ENCODE results near the gene ACSL5.
"Not testable (repeated sequence)": the region's sequence is repeated elsewhere in the genome, so short reads cannot be mapped to it uniquely, and the experiment has no call there.

ACSL5 gene

DNA sequence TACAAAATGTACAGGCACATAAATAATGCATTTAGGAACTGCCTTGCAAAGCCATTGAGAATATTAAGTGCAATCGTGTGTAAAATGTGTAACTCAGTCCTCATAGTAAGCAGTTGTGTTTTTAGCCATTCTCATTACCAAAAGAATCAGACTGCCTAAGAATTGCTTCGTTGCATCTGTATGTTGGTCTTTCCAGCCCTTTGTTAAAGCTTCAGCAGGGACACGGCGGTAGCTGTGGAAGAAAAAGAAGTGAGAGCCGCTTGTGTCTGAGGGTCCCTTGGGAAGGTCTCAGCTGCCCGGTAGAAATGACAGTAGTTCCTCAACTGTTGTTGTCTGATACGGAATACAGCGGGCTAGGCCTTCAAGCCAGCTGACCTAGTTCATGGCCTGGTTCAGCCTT lies 22.8 kb upstream of the ACSL5 start:
- no peak for DNase-seq

DNA sequence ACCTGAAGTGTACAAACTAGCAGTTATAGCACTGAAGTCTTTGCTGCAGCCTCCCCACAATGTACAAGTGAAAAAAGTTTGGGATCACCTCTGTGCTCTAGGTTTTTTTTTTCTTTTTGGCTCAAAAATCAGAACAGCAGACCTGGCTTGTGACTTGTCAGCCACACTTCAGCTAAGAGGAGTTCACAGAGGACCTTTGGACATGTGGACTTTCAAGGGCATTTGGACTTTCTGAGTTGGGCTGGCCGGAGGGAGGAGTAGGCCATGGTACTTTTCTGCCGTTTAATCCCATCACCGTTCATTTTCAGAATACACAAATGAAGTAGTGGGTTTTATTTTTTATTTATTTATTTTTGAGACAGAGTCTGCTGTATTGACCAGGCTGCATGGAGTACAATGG lies 21.9 kb upstream of the ACSL5 start:
- DNase-seq, result no peak

DNA sequence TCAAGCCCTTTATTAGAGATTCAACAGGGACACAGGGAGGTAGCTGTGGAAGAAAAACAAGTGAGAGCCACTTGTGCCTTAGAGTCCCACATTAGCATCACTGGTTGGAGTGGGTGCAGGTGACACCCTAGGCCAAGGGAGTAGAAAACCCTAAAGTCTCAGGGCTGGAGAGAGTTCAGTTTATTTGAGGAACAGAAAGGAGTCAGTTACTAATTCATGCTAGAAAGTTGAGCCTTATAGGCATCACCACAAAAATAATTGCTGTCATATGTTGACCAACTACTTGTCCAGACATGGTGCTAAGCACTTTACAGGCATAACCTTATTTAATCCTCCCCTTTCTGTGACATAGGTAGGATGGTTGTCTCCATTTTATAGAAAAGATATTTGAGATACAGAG lies 20.9 kb upstream of the ACSL5 start:
- DNase-seq, result no peak

DNA sequence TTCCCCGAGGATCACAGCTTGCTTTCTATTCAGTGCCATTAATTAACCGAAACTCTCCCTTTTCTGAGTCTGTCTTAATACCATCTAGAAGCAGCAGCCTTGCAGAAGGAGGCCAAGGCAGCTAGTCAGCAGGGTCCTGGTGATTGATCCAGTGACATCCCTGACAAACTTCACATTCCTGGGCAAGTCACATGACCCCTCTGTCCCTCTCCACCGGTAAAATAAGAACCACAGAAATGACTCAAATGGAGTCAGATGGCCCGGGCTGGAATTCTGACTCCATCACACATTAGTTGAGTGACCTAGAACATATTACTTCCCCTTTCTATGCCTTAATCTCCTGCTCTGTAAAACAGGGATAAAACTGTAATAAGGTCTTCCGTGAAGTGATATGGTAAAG lies 17.2 kb upstream of the ACSL5 start:
- DNase-seq, result no peak

DNA sequence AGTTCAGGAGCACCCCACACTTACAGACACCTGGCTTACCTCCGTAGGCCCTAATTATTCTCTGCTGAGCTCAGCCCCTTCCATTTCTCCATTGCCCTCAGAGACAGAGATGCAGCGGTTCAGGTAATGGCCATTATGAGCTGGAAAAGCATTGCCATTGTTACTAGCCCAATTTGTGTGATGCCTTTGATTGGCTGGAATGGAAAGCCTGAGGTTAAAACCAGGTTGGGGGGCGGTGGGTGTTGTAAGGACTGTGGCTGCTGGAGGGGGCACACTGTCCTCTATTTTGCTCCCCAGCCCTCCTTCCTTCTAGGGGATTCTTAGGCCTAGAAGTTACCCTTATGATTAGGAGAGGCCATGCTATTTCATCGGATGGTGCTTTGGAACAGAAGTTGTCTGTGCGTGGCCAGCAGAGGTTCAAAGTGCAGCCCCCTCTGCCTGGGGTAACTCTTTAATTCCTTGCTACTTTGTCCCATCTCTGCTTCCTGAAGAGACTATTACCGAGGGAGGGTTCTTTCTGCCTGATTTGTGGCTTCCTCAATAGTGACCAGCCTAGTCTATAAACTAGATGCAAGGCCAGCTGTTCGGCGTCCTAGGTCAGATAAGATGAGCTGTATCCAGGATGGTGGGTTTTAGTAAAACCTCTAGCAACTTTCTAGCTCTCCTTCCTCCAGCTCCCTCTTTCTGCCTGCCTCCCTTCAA lies 14.2 kb upstream of the ACSL5 start:
- no peak for DNase-seq

DNA sequence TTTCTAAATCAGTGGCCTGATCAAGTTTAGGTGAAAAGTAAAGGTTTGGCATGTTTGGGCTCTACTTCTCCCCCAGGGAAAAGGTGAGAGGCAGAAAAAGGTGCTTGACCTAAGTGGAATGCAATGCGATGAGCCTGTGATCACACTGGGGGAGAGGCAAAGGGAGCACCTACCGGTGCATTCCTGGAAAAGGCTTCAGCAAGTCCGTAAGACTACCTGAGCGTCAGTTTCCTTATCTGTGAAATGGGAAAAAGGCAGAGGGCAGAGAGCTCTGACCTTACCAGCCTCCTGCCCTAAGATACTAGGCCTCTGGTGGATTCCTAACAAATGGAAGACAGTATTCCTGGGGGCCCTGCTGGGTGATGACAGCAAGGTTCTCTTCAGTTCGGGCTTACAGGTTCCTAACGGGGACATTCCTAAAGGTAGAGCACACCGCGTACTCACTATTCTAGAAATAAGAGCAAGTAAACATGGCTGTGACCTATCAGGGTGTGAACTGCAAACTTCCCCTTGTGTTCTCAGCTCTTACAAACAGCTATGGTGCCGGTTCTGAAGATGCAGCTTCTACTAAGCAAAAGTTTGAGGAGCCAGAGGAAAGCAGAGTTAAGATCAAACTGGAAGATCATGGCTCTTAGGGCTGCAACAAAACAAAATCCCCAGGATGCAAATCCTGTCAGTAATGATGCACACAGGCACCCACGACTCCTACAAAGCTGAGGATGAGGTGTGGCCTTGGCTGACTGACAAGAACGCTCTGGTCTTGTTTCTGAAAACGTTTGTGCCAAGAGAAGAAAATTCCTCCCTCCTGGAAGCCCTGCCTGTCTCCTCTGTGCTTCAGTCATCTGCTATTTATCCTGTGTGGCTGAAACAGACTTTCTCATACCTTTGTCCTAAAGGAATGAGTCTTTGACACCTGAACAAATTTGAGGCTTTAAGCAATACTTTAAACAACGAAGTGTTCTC lies 13.3 kb upstream of the ACSL5 start:
- peak in 3 of 56 donors; percentile 2 to 41 (median 12) for DNase-seq

DNA sequence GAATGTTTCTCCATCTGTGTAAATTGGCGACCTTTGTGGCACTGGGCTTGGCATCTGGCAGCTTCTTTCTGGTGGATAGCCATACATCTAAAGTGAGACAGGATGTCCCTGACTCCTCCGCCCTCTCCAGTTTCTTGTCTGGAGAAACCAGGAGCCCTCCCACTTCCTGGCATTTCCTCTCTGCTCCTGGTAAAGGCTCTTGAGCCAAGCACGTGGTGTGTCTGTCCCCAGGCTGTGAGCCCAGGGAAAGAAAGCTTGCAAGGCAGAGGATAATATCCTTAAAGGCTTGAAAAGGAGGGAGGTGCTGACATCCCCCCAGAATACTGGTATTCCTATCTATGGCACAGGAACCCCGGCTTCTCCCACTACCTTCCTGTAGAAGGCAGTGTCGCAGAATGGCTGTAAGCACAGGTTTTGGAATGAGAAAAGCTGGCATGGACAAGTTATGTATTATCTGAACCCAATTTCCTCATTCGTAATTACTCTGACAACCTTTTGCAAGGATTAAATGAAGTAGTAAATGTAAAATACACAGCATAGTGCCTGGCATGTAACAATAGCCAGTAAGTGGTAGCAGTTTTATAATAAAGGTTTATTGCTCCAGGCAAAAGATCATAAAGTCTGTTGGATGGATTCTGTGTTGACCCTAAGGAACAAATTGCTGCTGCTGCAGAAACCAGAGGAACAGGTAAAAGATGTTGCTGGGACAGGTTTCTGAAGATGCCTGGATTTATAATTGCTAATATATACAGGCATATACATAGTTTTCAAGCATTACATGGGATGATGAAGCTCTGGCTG lies 11.8 kb upstream of the ACSL5 start:
- peak in 13 of 56 donors; percentile 1 to 38 (median 10) for DNase-seq

DNA sequence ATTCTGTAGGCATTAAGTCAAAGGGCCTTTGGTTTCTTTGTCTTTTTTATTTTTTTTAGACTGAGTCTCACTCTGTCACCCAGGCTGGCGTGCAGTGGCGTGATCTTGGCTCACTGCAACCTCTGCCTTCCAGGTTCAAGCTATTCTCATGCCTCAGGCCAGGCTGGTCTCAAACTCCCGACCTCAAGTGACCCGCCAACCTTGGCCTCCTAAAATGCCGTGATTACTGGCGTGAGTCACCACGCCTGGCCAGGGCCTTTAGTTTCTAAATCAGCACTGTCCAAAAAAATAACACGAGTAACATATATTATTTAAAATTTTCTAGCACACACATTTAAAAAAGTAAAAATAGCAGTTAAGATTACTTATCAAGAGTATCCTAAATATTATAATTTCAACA lies 11.1 kb upstream of the ACSL5 start:
- DNase-seq, result no peak

DNA sequence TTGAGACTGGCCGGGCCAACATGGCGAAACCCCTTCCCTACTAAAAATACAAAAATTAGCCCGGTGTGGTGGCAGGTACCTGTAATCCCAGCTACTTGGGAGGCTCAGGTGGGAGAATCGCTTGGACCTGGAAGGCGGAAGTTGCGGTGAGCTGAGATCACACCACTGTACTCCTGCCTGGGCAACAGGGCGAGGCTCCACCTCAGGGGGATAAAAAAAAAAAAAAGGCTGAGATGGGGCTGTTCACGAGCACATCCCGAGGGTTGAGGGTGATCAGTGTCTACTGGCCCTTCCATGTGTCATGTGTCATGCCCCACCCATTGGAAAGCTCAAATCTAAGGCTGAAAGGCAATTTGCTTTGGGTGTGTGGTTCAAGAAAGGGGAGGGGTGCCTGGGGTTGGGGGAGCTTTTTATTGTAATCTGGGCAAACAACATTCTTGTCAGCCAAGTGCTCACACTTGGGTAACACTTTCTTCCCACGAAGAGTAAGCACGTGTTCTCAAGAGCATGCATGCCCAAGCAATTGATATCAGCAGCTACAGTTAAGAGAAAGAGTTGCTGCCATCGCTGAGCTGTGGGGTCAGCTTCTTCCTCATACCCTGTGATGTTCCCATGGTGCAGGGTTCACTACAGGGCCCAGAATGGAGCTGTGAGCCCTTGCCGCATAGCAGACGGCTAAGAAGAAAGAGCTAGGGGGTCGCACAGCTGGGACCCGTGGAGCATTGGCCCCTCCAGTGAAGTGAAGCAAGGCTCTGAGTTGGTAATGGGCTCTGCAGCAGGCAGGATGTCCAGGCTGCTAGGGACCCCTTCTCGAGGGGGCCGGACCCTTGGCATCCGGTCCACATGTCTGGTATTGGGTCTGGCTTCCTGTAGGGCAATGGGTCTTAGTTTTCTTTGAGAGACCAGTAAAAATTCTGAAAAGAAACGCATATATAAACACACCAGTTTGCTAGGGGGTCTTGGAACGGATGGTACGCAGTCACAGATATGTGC lies 9.9 kb upstream of the ACSL5 start:
- no peak for DNase-seq

DNA sequence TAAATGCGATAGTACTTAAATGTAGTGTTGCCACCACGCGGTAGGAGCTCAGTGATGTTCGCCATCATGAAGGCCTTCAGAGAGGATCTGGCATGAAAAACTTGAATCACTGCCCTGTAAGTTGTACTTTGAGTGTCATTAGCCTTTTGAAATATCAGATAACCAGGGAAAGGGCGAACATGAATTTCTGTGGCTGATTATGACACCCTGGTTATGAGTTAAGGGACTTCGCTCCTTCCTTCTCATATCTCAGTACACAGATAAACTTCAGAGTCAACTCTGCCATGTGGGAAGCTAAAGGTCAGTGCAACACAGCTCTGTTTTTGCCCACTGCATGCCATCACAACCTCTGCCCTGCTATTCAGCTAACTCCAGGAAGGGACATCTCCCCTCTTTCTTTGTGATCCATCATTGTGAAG lies 8.9 kb upstream of the ACSL5 start:
- DNase-seq, result no peak

DNA sequence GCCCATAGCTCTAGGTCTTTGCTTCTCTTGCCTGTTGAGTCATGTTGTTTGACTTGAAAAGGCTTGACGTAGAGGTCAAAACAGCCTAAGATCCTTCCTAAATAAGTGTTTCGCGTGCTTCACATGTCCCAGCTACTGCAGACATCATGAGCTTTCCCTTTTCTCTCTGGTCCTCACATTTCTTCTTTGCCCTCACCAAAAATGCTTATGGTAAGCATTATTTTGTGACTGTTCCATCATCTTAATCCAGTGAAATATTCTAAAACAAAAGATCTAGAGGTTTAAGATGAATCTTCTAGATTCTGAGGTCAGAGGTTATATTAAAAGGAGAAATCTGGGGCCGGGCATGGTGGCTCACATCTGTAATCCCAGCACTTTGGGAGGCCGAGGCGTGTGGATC lies 8.5 kb upstream of the ACSL5 start:
- DNase-seq, result no peak

DNA sequence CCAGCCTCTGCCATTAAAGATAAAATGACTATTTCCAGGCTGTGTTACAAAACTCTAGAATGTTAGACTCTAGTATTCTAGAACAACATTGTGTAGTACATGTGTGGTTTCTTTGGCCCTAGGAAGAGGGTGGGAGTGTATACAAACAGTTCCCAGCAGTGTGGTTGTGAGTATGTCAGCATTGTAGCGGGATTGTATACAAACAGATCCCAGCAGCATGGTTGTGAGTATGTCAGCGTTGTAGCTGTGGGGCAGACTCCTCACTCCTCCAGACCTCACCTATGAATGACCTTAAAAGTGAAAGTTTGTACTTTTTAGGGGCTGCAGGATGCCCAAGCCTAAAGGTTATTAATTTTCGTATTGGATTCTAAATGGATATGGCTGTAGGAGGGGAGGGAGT lies 6.9 kb upstream of the ACSL5 start:
- no peak for DNase-seq

DNA sequence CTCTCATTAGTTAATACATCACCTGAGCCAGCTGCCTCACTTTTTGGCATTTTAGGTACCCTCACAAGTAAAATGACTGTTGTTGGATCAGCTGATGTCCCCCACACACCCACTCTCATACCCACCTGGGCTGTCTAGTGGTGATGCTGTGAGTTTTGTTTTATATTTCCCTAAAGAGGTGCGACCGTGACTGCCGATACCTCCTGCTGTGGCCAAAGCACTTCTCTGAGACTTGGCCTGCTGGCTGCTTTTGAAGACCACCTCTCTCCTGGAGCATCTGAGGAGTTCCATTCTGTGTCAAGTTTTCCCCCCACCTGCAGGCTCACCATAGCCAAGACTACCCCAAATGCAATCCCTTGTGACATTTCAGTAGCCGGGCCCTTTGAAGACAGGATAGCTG lies 6.4 kb upstream of the ACSL5 start:
- DNase-seq, result no peak

DNA sequence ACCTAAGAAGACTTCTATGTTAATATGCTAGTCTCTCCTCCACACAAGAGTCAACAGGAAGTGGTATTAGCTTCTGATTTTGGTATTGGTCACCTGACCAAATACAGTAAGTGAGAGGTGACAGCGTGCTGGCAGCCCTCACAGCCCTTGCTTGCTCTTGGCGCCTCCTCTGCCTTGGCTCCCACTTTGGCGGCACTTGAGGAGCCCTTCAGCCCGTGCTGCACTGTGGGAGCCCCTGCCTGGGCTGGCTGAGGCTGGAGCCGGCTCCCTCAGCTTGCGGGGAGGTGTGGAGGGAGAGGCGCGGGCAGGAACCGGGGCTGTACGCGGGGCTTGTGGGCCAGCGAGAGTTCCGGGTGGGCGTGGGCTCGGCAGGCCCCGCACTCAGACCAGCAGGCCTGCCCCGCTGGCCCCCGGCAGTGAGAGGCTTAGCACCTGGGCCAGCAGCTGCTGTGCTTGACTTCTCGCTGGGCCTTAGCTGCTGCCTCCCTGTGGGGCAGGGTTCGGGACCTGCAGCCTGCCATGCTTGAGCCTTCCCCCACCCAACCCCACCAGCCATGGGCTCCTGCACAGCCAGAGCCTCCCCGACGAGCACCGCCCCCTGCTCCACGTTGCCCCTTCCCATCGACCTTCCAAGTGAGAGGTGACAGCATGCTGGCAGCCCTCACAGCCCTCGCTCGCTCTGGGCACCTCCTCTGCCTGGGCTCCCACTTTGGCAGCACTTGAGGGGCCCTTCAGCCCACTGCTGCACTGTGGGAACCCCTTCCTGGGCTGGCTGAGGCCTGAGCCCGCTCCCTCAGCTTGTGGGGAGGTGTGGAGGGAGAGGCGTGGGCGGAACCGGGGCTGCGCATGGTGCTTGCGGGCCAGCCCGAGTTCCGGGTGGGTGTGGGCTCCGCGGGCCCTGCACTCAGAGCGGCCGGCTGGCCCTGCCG lies 4.2 kb upstream of the ACSL5 start:
- DNase-seq, result no peak

DNA sequence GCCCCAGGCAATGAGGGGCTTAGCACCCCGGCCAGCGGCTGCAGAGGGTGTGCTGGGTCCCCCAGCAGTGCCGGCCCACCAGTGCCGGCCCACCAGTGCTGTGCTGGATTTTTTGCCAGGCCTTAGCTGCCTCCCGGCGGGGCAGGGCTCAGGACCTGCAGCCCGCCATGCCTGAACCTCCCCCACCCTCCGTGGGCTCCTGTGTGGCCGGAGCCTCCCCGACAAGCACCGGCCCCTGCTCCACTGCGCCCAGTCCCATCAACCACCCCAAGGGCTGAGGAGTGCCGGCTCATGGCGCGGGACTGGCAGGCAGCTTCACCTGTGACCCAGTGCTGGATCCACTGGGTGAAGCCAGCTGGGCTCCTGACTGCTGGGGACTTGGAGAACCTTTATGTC lies 3.5 kb upstream of the ACSL5 start:
- DNase-seq, result no peak

DNA sequence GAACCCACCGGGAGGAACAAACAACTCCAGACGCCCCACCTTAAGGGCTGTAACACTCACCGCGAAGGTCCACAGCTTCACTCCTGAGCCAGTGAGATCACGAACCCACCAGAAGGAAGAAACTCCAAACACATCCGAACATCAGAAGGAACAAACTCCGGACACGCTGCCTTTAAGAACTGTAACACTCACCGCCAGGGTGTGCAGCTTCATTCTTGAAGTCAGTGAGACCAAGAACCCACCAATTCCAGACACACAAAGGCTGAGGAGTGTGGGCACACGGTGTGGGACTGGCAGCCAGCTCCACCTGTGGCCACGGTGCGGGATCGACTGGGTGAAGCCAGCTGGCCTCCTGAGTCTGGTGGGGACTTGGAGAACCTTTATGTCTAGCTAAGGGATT lies 2.6 kb upstream of the ACSL5 start:
- DNase-seq, result not testable (repeated sequence)

DNA sequence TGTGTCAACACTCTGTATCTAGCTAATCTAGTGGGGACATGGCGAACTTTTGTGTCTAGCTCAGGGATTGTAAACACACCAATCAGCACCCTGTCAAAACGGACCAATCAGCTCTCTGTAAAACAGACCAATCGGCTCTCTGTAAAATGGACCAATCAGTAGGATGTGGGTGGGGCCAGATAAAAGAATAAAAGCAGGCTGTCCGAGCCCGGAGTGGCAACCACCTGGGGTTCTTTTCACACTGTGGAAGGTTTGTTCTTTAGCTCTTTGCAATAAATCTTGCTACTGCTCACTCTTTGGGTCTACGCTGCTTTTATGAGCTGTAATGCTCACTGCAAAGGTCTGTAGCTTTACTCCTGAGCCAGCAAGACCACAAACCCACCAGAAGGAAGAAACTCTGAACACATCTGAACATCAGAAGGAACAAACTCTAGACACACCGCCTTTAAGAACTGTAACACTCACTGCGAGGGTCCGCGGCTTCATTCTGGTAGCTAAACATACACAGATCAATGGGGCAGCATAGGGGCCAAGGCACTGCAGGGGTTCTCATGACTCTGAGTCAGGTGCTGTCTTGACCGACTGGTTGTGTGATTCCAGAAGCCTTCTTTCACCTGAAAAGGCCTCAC lies 1.6 kb upstream of the ACSL5 start:
- not testable (repeated sequence) for DNase-seq

DNA sequence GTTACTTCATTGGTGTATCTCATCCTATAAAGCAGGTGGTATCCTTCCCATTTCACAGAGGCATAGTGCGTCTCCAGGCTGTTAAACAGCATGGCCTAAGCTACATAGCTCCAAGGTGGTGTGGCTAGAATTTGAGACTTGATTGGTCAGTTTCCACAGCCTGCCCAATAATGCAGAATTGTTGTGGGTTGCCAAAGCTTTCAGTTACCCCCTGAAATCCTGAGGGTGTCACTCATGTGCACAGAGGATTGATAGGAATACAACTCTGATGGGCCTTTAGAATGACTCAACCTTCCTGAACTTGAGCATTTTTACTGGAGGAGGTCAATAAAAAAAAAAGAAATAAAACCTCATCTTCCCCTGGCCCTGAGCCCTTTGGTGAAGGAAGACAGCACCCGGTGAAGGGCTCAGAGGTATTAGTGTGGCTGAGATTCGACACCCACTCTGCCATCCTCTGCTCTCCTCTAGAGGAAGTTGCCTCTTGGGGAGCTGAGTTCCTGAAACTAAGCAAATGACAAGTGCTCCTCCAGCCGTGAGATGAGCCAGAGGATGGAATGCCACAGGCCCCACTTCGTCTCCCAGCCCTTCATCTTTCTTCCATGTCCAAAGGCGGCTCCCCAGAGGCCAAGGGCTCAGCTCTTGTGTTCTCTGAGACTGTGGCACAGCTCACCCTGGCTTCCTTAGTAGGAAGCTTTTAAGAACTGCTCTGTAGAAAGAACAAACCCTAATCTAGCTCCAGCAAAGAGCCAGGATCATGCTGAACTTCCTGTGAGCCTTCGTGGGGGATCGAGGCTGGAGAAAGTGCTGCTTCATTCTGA lies 1.0 kb downstream of the ACSL5 start:
- DNase-seq, result no peak

Measured in amygdala (tissue), 56 donors.